ENCODE results near the gene TMED8. TPM values are rescaled to one million over a fixed set of nuclear protein-coding genes. Genes with fewer than 3 reads are reported as not detected.

Gene TMED8
- total and polyA plus RNA-seq, 2 donors (not counting 1 experiment from before 2014, with no cell fraction given): 13.1 to 43.8 TPM

DNA sequence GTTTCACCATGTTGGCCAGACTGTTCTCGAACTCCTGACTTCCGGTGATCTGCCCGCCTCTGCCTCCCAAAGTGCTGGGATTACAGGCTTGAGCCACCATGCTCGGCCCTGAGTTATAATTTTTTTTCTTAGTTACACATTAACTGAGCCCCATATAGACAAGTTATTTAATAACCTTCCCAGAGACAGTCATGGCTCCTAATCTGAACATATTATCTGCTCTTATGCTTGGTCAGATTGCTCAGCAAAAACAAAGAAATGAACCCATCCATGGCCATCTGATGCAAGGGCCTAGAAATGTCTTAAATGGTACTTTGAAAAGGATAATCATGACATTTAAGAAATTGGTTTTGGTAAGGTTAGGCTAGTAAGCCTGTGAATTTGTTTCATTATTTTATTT is 13.3 kb upstream of the TMED8 start:
- H3K9me3 Mint-ChIP-seq (ENCODE audit: insufficient read depth): no peaks in the 10 kb centered on the region
- ATAC-seq (ENCODE audit: low read depth): no peak

DNA sequence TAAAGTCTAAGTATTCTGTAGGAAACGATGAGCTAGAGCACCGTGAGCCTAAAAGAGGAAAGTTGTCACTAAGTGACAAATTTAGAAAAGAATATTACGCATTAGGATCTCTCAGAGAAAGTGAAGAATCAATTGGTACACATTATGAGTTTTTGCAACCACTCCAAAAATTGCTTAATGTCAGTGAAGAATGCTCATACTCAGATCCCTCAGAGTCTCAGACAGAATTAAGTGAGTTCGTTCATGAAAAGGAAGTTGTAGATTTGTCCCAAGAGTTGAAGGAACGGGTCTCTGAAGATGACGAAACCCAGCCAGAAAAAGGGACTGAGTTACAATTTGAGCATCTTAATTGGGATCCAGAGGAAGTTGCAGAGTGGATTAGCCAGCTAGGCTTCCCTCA is 1.8 kb upstream of the TMED8 start:
- intact Hi-C loops (cut with micrococcal nuclease): loop anchor here (5.0 to 10.0 kb wide), 2 partner anchors 214 to 386 kb away; partner anchors contain the start of gene SNW1
- no peak for TF ChIP-seq EZH2 (IDR thresholded peaks at IDR 0.05; ENCODE audit: borderline replicate concordance, insufficient read depth, low read depth, low read length, poor library complexity, severe bottlenecking)
- TF ChIP-seq, protein P1, sequence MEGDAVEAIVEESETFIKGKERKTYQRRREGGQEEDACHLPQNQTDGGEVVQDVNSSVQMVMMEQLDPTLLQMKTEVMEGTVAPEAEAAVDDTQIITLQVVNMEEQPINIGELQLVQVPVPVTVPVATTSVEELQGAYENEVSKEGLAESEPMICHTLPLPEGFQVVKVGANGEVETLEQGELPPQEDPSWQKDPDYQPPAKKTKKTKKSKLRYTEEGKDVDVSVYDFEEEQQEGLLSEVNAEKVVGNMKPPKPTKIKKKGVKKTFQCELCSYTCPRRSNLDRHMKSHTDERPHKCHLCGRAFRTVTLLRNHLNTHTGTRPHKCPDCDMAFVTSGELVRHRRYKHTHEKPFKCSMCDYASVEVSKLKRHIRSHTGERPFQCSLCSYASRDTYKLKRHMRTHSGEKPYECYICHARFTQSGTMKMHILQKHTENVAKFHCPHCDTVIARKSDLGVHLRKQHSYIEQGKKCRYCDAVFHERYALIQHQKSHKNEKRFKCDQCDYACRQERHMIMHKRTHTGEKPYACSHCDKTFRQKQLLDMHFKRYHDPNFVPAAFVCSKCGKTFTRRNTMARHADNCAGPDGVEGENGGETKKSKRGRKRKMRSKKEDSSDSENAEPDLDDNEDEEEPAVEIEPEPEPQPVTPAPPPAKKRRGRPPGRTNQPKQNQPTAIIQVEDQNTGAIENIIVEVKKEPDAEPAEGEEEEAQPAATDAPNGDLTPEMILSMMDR (IDR thresholded peaks at IDR 0.05): no peak
- ChIA-PET POLR2A (no interaction called here), CTCF (interaction anchor here (0.6 kb wide), 1 partner anchor 33 kb away, joined by 3 read pairs; no protein-coding TSS in a partner anchor)
- H3K9me3 Mint-ChIP-seq (ENCODE audit: insufficient read depth): no peaks in the 10 kb centered on the region
- Histone ChIP-seq H3K4me1 (ENCODE audit: control insufficient read depth in 2 of 2, insufficient read depth in 2 of 2, low read length in 2 of 2) (peaks cover 26 to 30% of the 10 kb centered on the region in 2 donors), H3K27me3 (replicated peaks in 1 of 4; ENCODE audit: control extremely low read depth in 1 of 4, control insufficient read depth in 3 of 4, insufficient read depth in 4 of 4, low read length in 3 of 4) (no peaks in the 10 kb centered on the region), H3K9ac (ENCODE audit: low read length) (no peak overlapping the region), H3K4me2 (replicated peaks; ENCODE audit: low read depth, low read length, poor library complexity, severe bottlenecking) (no peak overlapping the region), H3K36me3 (replicated peaks in 1 of 2; ENCODE audit: control extremely low read depth in 1 of 2, control insufficient read depth in 1 of 2, extremely low read depth in 1 of 2, insufficient read depth in 2 of 2, low read length in 1 of 2) (no peaks in the 10 kb centered on the region), H3K79me2 (ENCODE audit: control insufficient read depth, insufficient read depth, low read length) (peaks cover 40% of the 10 kb centered on the region), H4K20me1 (ENCODE audit: control insufficient read depth, insufficient read depth, low read length, poor library complexity, severe bottlenecking) (no peaks in the 10 kb centered on the region), H2AFZ (ENCODE audit: insufficient read depth, low read depth, low read length, poor library complexity, severe bottlenecking) (no peak overlapping the region), H3K9me3 (ENCODE audit: control extremely low read depth in 1 of 3, control insufficient read depth in 2 of 3, insufficient read depth in 1 of 3, low read length in 2 of 3) (no peaks in the 10 kb centered on the region), H3K4me3 (ENCODE audit: control extremely low read depth in 1 of 5, extremely low read depth in 1 of 5, insufficient read depth in 1 of 5, low read depth in 2 of 5, low read length in 4 of 5) (no peak overlapping the region), H3K27ac (ENCODE audit: low read length in 2 of 2) (no peak overlapping the region)
- H3K4me3 Mint-ChIP-seq: no peak overlapping the region
- WGBS (ENCODE audit: insufficient coverage): 98% methylated on average over 5 of the region's 6 CpGs
- peaks cover 24% of the 10 kb centered on the region for H3K4me1 Mint-ChIP-seq
- ATAC-seq (ENCODE audit: low read depth) (no peak), DNase-seq (no peak)
- H3K27ac Mint-ChIP-seq: no peak overlapping the region
- H3K27me3 Mint-ChIP-seq: no peaks in the 10 kb centered on the region

More for the DNA sequence above, 13.3 kb upstream of the TMED8 start:
- ChIA-PET POLR2A (no interaction called here), CTCF (no interaction called here)
- no peaks in the 10 kb centered on the region for H3K36me3 ChIP-seq (replicated peaks in 1 of 2; ENCODE audit: control extremely low read depth in 1 of 2, control insufficient read depth in 1 of 2, extremely low read depth in 1 of 2, insufficient read depth in 2 of 2, low read length in 1 of 2)
- H3K4me3 Mint-ChIP-seq: no peak overlapping the region
- no peaks in the 10 kb centered on the region for H3K4me1 ChIP-seq (ENCODE audit: control insufficient read depth in 2 of 2, insufficient read depth in 2 of 2, low read length in 2 of 2)
- no peak overlapping the region for H3K27ac ChIP-seq (ENCODE audit: low read length in 2 of 2)
- H3K4me3 ChIP-seq (ENCODE audit: control extremely low read depth in 1 of 5, extremely low read depth in 1 of 5, insufficient read depth in 1 of 5, low read depth in 2 of 5, low read length in 4 of 5): no peak overlapping the region
- 100% methylated on average over 4 of the region's 4 CpGs for WGBS (ENCODE audit: insufficient coverage)
- no peaks in the 10 kb centered on the region for H3K4me1 Mint-ChIP-seq
- H3K4me2 ChIP-seq (replicated peaks; ENCODE audit: low read depth, low read length, poor library complexity, severe bottlenecking): no peak overlapping the region
- no peak for DNase-seq
- H4K20me1 ChIP-seq (ENCODE audit: control insufficient read depth, insufficient read depth, low read length, poor library complexity, severe bottlenecking): no peaks in the 10 kb centered on the region
- H3K79me2 ChIP-seq (ENCODE audit: control insufficient read depth, insufficient read depth, low read length): no peaks in the 10 kb centered on the region
- H3K9ac ChIP-seq (ENCODE audit: low read length): no peak overlapping the region
- H3K27me3 ChIP-seq (replicated peaks in 1 of 4; ENCODE audit: control extremely low read depth in 1 of 4, control insufficient read depth in 3 of 4, insufficient read depth in 4 of 4, low read length in 3 of 4): no peaks in the 10 kb centered on the region
- no peak overlapping the region for H2AFZ ChIP-seq (ENCODE audit: insufficient read depth, low read depth, low read length, poor library complexity, severe bottlenecking)
- no peaks in the 10 kb centered on the region for H3K27me3 Mint-ChIP-seq
- TF ChIP-seq, protein P1 (IDR thresholded peaks at IDR 0.05): no peak
- no peak for TF ChIP-seq EZH2 (IDR thresholded peaks at IDR 0.05; ENCODE audit: borderline replicate concordance, insufficient read depth, low read depth, low read length, poor library complexity, severe bottlenecking)
- intact Hi-C loops (cut with micrococcal nuclease): no loop called here
- H3K27ac Mint-ChIP-seq: no peak overlapping the region
- H3K9me3 ChIP-seq (ENCODE audit: control extremely low read depth in 1 of 3, control insufficient read depth in 2 of 3, insufficient read depth in 1 of 3, low read length in 2 of 3): no peaks in the 10 kb centered on the region

Data from B cell (primary cell).